HCT116 (cell line): ENCODE measurements around the gene TLN1. TPM values are rescaled to one million over a fixed set of nuclear protein-coding genes. Genes with fewer than 3 reads are reported as not detected.

ENCODE experiments used
- ATAC-seq: fragments of 200-7000 bp; cut with Tn5 transposase; 2 replicates; pipeline ENCODE4 v1.9.1; 2020; ENCODE audit warnings: mild to moderate bottlenecking, moderate library complexity
- BruUV-seq: library from RNA; stranded (reverse); fragments of 400-500 nt; replicated peaks from 2 replicates; lab custom pipeline; 2021; lab: Mats Ljungman, UMichigan
- CTCF ChIA-PET: fragments of 300-600 bp; sonication (Branson Sonifier 250); formaldehyde crosslinking; loops from one replicate; lab custom pipeline; 2021; ENCODE audit warnings: antibody characterized with exemption; lab: Charles Lee
- POLR2A ChIA-PET: fragments of 300-600, 350-600 bp; sonication (Branson Sonifier 250); formaldehyde crosslinking; loops from one replicate; lab custom pipeline; 2021; ENCODE audit warnings: antibody characterized with exemption; lab: Charles Lee
- RAD21 ChIA-PET, 2 experiments: fragments of 300-600 bp; sonication (Branson Sonifier 250); formaldehyde crosslinking; loops; one replicate each; lab custom pipeline; 2023; ENCODE audit warnings: low total read pairs in 2 of 2; ENCODE audit not compliant: uncharacterized antibody in 2 of 2, unreplicated experiment in 2 of 2, low non-redundant PET in 1 of 2; lab: Charles Lee
- DNase-seq: peaks from one replicate; pipeline ENCODE4 v3.0.0-alpha.2; 2010; ENCODE audit warnings: low read depth, low spot score
- H2AFZ ChIP-seq: fragments of 200-600 bp; shearing (Covaris generic), sonication (generic); 2 replicates; pipeline ENCODE4 v1.6.1; 2017; ENCODE audit warnings: low read depth, mixed run types, mixed read lengths, antibody characterized with exemption, low read length; ENCODE audit not compliant: poor library complexity, severe bottlenecking
- H3K27ac ChIP-seq: 2 replicates; pipeline ENCODE4 v1.5.1; 2012; ENCODE audit warnings: low read depth, low read length
- H3K27me3 ChIP-seq: fragments of 200-600 bp; sonication (generic); 2 replicates; pipeline ENCODE4 v1.6.1; 2016; ENCODE audit warnings: mixed run types, low read length, mixed read lengths; ENCODE audit not compliant: insufficient read depth
- H3K36me3 ChIP-seq, 2 experiments: fragments of 200-500 bp in 1 of 2; fragments of 200-600 bp in 1 of 2; sonication (Bioruptor generic) in 1 of 2; sonication (generic) in 1 of 2; 2 replicates each; pipeline versions ENCODE4 v1.5.1 to v1.6.1; 2014 to 2016; ENCODE audit warnings: low read length in 2 of 2, inconsistent platforms in 1 of 2, mixed read lengths in 1 of 2, mixed run types in 1 of 2; ENCODE audit not compliant: insufficient read depth in 2 of 2, control insufficient read depth in 1 of 2
- H3K4me1 ChIP-seq, 2 experiments: fragments of 200-600 bp in 1 of 2; sonication (generic) in 1 of 2; 2 replicates each; pipeline versions ENCODE4 v1.5.1 to v1.6.1; 2012 to 2017; ENCODE audit warnings: low read length in 2 of 2, inconsistent platforms in 1 of 2, mild to moderate bottlenecking in 1 of 2, mixed read lengths in 1 of 2, mixed run types in 1 of 2, moderate library complexity in 1 of 2; ENCODE audit not compliant: insufficient read depth in 2 of 2, control insufficient read depth in 1 of 2
- H3K4me2 ChIP-seq: fragments of 200-600 bp; sonication (generic); 2 replicates; pipeline ENCODE4 v1.6.1; 2017; ENCODE audit warnings: mixed run types, low read length, mixed read lengths
- H3K4me3 ChIP-seq, 2 experiments: fragments of 200-600 bp in 1 of 2; sonication (generic) in 1 of 2; replicated peaks in 1 of 2; 2 replicates each; pipeline ENCODE4 v1.5.1; 2011 to 2016; ENCODE audit warnings: low read length in 2 of 2, control low read depth in 1 of 2, low read depth in 1 of 2, mild to moderate bottlenecking in 1 of 2, mixed read lengths in 1 of 2, mixed run types in 1 of 2
- H3K79me2 ChIP-seq: fragments of 200-600 bp; sonication (generic); 2 replicates; pipeline ENCODE4 v1.6.1; 2017; ENCODE audit warnings: mild to moderate bottlenecking, mixed run types, low read length, moderate library complexity, mixed read lengths; ENCODE audit not compliant: insufficient read depth
- H3K9ac ChIP-seq: fragments of 200-600 bp; sonication (generic); 2 replicates; pipeline ENCODE4 v1.6.1; 2016; ENCODE audit warnings: low read length, mixed read lengths
- H3K9me2 ChIP-seq: fragments of 200-600 bp; sonication (generic), shearing (Covaris generic); 2 replicates; pipeline ENCODE4 v1.6.1; 2017; ENCODE audit warnings: mixed run types, mild to moderate bottlenecking, moderate library complexity; ENCODE audit not compliant: insufficient read depth
- H3K9me3 ChIP-seq, 2 experiments: fragments of 200-500 bp in 1 of 2; fragments of 200-600 bp in 1 of 2; sonication (Bioruptor generic) in 1 of 2; sonication (generic) in 1 of 2; 2 replicates each; pipeline ENCODE4 v1.6.1; 2014 to 2017; ENCODE audit warnings: low read length in 2 of 2, mixed read lengths in 2 of 2, inconsistent platforms in 1 of 2, low read depth in 1 of 2, mild to moderate bottlenecking in 1 of 2, mixed run types in 1 of 2, moderate library complexity in 1 of 2; ENCODE audit not compliant: control insufficient read depth in 1 of 2, insufficient read depth in 1 of 2
- H4K20me1 ChIP-seq: fragments of 200-600 bp; sonication (generic), shearing (Covaris generic); 2 replicates; pipeline ENCODE4 v1.6.1; 2017; ENCODE audit warnings: mixed run types, mild to moderate bottlenecking, moderate library complexity; ENCODE audit not compliant: insufficient read depth
- CBX3 ChIP-seq: IDR thresholded peaks from 2 replicates; pipeline ENCODE4 v1.6.1; 2012; ENCODE audit warnings: low read depth
- CEBPB ChIP-seq: IDR thresholded peaks from 2 replicates; pipeline ENCODE4 v1.6.1; 2012; ENCODE audit warnings: low read depth
- EGR1 ChIP-seq: IDR thresholded peaks from 2 replicates; pipeline ENCODE4 v1.6.1; 2012; ENCODE audit warnings: low read depth
- ELF1 ChIP-seq: IDR thresholded peaks from 2 replicates; pipeline ENCODE4 v1.6.1; 2012; ENCODE audit warnings: low read depth, borderline replicate concordance
- EZH2 ChIP-seq: fragments of 200-600 bp; sonication (generic); IDR thresholded peaks from 2 replicates; pipeline ENCODE4 v1.6.1; 2017; ENCODE audit warnings: antibody characterized with exemption, mixed run types
- EZH2phosphoT487 ChIP-seq: fragments of 200-600 bp; IDR thresholded peaks from 2 replicates; pipeline ENCODE4 v1.6.1; 2018; ENCODE audit warnings: antibody characterized with exemption, borderline replicate concordance
- FOSL1 ChIP-seq: IDR thresholded peaks from 2 replicates; pipeline ENCODE4 v1.6.1; 2012; ENCODE audit warnings: low read depth
- JUND ChIP-seq: IDR thresholded peaks from 2 replicates; pipeline ENCODE4 v1.6.1; 2012
- POLR2A ChIP-seq: IDR thresholded peaks from 2 replicates; pipeline ENCODE4 v1.7.0; 2011; ENCODE audit warnings: borderline replicate concordance; ENCODE audit not compliant: insufficient read depth, insufficient read length; ENCODE audit errors: extremely low read depth
- RAD21 ChIP-seq: IDR thresholded peaks from 2 replicates; pipeline ENCODE4 v1.6.1; 2012; ENCODE audit warnings: low read depth, mild to moderate bottlenecking
- SIN3A ChIP-seq: IDR thresholded peaks from 2 replicates; pipeline ENCODE4 v1.6.1; 2012; ENCODE audit warnings: low read depth
- SP1 ChIP-seq: IDR thresholded peaks from 2 replicates; pipeline ENCODE4 v1.6.1; 2012; ENCODE audit warnings: low read depth
- SRF ChIP-seq: IDR thresholded peaks from 2 replicates; pipeline ENCODE4 v1.6.1; 2012; ENCODE audit warnings: low read depth
- TCF7L2 ChIP-seq: IDR thresholded peaks from 2 replicates; pipeline ENCODE4 v1.7.0; 2011; ENCODE audit warnings: borderline replicate concordance, inconsistent platforms; ENCODE audit not compliant: insufficient read depth, insufficient read length; ENCODE audit errors: extremely low read depth
- ZFX ChIP-seq: fragments of 450-650 bp; IDR thresholded peaks from 2 replicates; pipeline ENCODE4 v1.6.1; 2017
- intact Hi-C: fragments of 100-400 bp; cut with micrococcal nuclease; formaldehyde crosslinking; loops from 2 replicates; pipeline ENCODE4 v1.10.0; 2022
- total RNA-seq: library from RNA; stranded (reverse); gene quantifications from one replicate; pipeline ENCODE4 v1.2.1, GENCODE V29; 2021; ENCODE audit not compliant: unreplicated experiment
- TF ChIP-seq, protein P1 (sequence below): IDR thresholded peaks from 2 replicates; pipeline ENCODE4 v1.6.1; 2012; ENCODE audit warnings: low read depth
- TF ChIP-seq, protein P2 (sequence below): IDR thresholded peaks from 2 replicates; pipeline ENCODE4 v1.6.1; 2012
- TF ChIP-seq, protein P3 (sequence below): IDR thresholded peaks from 2 replicates; pipeline ENCODE4 v1.6.1; 2012
- TF ChIP-seq, protein P4 (sequence below): IDR thresholded peaks from 2 replicates; pipeline ENCODE4 v1.6.1; 2011; ENCODE audit warnings: mild to moderate bottlenecking, low read length, moderate library complexity; ENCODE audit not compliant: insufficient replicate concordance; ENCODE audit errors: extremely low read depth

Gene TLN1
- total RNA-seq, 1 experiment from 2014 or later, result 144 TPM

DNA sequence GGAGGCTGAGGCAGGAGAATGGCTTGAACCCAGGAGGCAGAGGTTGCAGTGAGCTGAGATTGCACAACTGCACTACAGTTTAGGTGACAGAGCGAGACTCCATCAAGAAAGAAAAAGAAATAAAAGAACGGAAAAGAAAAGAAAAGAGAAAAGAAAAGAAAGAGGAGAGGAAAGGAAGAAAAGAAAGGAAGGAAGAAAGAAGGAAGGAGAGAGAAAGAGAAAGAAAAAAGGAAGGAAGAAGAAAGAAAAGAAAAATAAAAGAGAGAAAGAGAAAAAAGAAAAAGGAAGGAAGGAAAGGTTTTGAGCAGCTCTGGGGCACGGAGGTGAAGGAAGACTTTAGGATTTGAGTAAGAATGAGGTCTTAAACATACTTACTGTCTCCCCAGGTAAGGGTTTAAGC lies 18.4 kb downstream of the TLN1 start:
- TF ChIP-seq, protein P1, sequence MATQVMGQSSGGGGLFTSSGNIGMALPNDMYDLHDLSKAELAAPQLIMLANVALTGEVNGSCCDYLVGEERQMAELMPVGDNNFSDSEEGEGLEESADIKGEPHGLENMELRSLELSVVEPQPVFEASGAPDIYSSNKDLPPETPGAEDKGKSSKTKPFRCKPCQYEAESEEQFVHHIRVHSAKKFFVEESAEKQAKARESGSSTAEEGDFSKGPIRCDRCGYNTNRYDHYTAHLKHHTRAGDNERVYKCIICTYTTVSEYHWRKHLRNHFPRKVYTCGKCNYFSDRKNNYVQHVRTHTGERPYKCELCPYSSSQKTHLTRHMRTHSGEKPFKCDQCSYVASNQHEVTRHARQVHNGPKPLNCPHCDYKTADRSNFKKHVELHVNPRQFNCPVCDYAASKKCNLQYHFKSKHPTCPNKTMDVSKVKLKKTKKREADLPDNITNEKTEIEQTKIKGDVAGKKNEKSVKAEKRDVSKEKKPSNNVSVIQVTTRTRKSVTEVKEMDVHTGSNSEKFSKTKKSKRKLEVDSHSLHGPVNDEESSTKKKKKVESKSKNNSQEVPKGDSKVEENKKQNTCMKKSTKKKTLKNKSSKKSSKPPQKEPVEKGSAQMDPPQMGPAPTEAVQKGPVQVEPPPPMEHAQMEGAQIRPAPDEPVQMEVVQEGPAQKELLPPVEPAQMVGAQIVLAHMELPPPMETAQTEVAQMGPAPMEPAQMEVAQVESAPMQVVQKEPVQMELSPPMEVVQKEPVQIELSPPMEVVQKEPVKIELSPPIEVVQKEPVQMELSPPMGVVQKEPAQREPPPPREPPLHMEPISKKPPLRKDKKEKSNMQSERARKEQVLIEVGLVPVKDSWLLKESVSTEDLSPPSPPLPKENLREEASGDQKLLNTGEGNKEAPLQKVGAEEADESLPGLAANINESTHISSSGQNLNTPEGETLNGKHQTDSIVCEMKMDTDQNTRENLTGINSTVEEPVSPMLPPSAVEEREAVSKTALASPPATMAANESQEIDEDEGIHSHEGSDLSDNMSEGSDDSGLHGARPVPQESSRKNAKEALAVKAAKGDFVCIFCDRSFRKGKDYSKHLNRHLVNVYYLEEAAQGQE, result no peak
- TF ChIP-seq, protein P2, sequence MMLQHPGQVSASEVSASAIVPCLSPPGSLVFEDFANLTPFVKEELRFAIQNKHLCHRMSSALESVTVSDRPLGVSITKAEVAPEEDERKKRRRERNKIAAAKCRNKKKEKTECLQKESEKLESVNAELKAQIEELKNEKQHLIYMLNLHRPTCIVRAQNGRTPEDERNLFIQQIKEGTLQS, result no peak
- no peak for TF ChIP-seq SP1
- no peak for TF ChIP-seq CEBPB
- no peak for TF ChIP-seq CBX3
- TF ChIP-seq EZH2phosphoT487, result no peak
- no peak for TF ChIP-seq SIN3A
- no peak for TF ChIP-seq EZH2
- TF ChIP-seq, protein P3, sequence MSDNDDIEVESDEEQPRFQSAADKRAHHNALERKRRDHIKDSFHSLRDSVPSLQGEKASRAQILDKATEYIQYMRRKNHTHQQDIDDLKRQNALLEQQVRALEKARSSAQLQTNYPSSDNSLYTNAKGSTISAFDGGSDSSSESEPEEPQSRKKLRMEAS, result no peak
- no peak for TF ChIP-seq EGR1
- no peak for TF ChIP-seq ELF1
- no peak for TF ChIP-seq TCF7L2
- no peak for TF ChIP-seq RAD21
- no peak for TF ChIP-seq SRF
- no peak for TF ChIP-seq POLR2A
- TF ChIP-seq FOSL1, result no peak
- TF ChIP-seq, protein P4, sequence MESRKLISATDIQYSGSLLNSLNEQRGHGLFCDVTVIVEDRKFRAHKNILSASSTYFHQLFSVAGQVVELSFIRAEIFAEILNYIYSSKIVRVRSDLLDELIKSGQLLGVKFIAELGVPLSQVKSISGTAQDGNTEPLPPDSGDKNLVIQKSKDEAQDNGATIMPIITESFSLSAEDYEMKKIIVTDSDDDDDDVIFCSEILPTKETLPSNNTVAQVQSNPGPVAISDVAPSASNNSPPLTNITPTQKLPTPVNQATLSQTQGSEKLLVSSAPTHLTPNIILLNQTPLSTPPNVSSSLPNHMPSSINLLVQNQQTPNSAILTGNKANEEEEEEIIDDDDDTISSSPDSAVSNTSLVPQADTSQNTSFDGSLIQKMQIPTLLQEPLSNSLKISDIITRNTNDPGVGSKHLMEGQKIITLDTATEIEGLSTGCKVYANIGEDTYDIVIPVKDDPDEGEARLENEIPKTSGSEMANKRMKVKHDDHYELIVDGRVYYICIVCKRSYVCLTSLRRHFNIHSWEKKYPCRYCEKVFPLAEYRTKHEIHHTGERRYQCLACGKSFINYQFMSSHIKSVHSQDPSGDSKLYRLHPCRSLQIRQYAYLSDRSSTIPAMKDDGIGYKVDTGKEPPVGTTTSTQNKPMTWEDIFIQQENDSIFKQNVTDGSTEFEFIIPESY, result no peak
- no peak for TF ChIP-seq ZFX
- no peak for TF ChIP-seq JUND
- intact Hi-C loops, result no loop called here
- Histone ChIP-seq H4K20me1 (no peaks in the 10 kb centered on the region), H3K9me3 (no peaks in the 10 kb centered on the region), H3K9me2 (no peaks in the 10 kb centered on the region), H3K36me3 (peaks cover 62 to 65% of the 10 kb centered on the region in 2 experiments), H2AFZ (no peak overlapping the region), H3K27me3 (no peaks in the 10 kb centered on the region), H3K79me2 (no peaks in the 10 kb centered on the region), H3K4me2 (no peak overlapping the region), H3K4me3 (no peak overlapping the region), H3K4me1 (no peaks in the 10 kb centered on the region), H3K9ac (no peak overlapping the region), H3K27ac (no peak overlapping the region)
- DNase-seq, result no peak
- BruUV-seq, result no TSS peak
- POLR2A ChIA-PET, result no interaction called here
- no peak for ATAC-seq
- CTCF ChIA-PET, result no interaction called here
- RAD21 ChIA-PET, result no interaction called here
